GM21367 (cell line): ENCODE data around the gene LRRC45.

Experiments
- ATAC-seq: cut with Tn5 transposase; IDR thresholded peaks from one replicate; pipeline ENCODE4 v1.9.1; 2021; ENCODE audit not compliant: unreplicated experiment

Gene LRRC45

GRCh38 chr17:82049106-82049505 lies 26.0 kb downstream of the LRRC45 start:
- no peak for ATAC-seq

GRCh38 chr17:82049521-82049971 lies 26.4 kb downstream of the LRRC45 start:
- ATAC-seq: no peak

GRCh38 chr17:82050152-82050760 lies 27.2 kb downstream of the LRRC45 start:
- ATAC-seq: no peak

- ATAC-seq: no peak
Observed at GRCh38 chr17:82050761-82051641, 27.9 kb downstream of the LRRC45 start.

- no peak for ATAC-seq
Observed at GRCh38 chr17:82051776-82052637, 28.9 kb downstream of the LRRC45 start, which contains the start of the genes GPS1 and RFNG. Gene GPS1, plus strand, starts transcription at chr17:82051898. Its CDS starts 34 bp downstream, at chr17:82051932. Gene RFNG, minus strand, starts transcription at chr17:82051811. Its CDS starts 45 bp downstream, at chr17:82051766.

GRCh38 chr17:82052638-82053059 lies 29.5 kb downstream of the LRRC45 start:
- no peak for ATAC-seq

- no peak for ATAC-seq
Observed at GRCh38 chr17:82053130-82053529, 30.0 kb downstream of the LRRC45 start.

GRCh38 chr17:82053556-82054263 lies 30.6 kb downstream of the LRRC45 start:
- no peak for ATAC-seq

GRCh38 chr17:82054351-82055022 lies 31.4 kb downstream of the LRRC45 start:
- no peak for ATAC-seq

GRCh38 chr17:82055023-82055964 lies 32.2 kb downstream of the LRRC45 start:
- no peak for ATAC-seq

GRCh38 chr17:82055965-82056728 lies 33.0 kb downstream of the LRRC45 start:
- no peak for ATAC-seq

- no peak for ATAC-seq
Observed at GRCh38 chr17:82056729-82057621, 33.9 kb downstream of the LRRC45 start.

GRCh38 chr17:82058230-82058854 lies 35.2 kb downstream of the LRRC45 start:
- ATAC-seq: no peak

GRCh38 chr17:82058855-82059249 lies 35.7 kb downstream of the LRRC45 start:
- no peak for ATAC-seq

- no peak for ATAC-seq
Observed at GRCh38 chr17:82059272-82060000, 36.3 kb downstream of the LRRC45 start.

- ATAC-seq: no peak
Observed at GRCh38 chr17:82060001-82060380, 36.9 kb downstream of the LRRC45 start.
